HL-60 (cell line): Measurements from ENCODE around the gene TMED8.

Experiments used
- DNase-seq, 2 experiments: peaks; one replicate each; pipeline ENCODE4 v3.0.0-alpha.2; 2010 to 2020; ENCODE audit warnings: low read depth in 1 of 2, low spot score in 1 of 2
- H3K27ac ChIP-seq: fragments of 250-450 bp; sonication (Bioruptor Pico); replicated peaks from 2 replicates; pipeline ENCODE4 v1.5.1; 2020; ENCODE audit warnings: mild to moderate bottlenecking, moderate library complexity
- H3K27me3 ChIP-seq: fragments of 250-450 bp; sonication (Bioruptor Pico); 2 replicates; pipeline ENCODE4 v1.5.1; 2021; ENCODE audit warnings: mild to moderate bottlenecking, moderate library complexity; ENCODE audit not compliant: insufficient read depth, poor library complexity, severe bottlenecking
- H3K4me3 ChIP-seq: replicated peaks from 2 replicates; pipeline ENCODE4 v1.5.1; 2011; ENCODE audit warnings: mild to moderate bottlenecking, control low read depth, low read length; ENCODE audit not compliant: insufficient read depth
- CTCF ChIP-seq: IDR thresholded peaks from one replicate; pipeline ENCODE4 v1.5.1; 2011; ENCODE audit warnings: low read length, control low read depth, inconsistent platforms; ENCODE audit not compliant: insufficient read depth
- GABPA ChIP-seq: IDR thresholded peaks from 2 replicates; pipeline ENCODE4 v1.6.1; 2012; ENCODE audit warnings: low read depth
- POLR2AphosphoS5 ChIP-seq: IDR thresholded peaks from 2 replicates; pipeline ENCODE4 v1.6.1; 2012; ENCODE audit warnings: low read depth
- REST ChIP-seq: IDR thresholded peaks from 2 replicates; pipeline ENCODE4 v1.6.1; 2012; ENCODE audit warnings: low read depth; ENCODE audit not compliant: insufficient replicate concordance
- SPI1 ChIP-seq: IDR thresholded peaks from 2 replicates; pipeline ENCODE4 v1.6.1; 2012; ENCODE audit warnings: low read depth, mild to moderate bottlenecking, borderline replicate concordance

Gene TMED8

DNA sequence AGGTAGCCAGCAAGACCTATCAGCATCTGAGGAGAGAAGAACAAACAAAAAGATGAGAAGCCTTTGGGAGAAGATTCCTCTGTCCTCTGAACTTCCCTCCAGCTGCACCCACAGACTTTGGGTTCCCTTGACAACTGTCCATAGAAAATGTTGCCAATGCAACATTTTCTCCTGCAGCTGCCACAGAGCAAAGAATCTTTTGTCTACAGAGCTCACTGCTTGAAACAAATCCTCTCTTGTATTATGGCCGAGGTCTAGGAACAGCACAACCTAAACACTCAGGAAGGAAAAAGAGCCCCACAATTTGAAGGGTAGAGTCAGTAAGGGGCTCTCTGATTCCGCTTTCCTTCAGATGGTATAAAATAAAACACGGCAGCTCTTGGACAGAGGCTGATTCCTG is 70.5 kb downstream of the TMED8 start:
- TF ChIP-seq REST (no peak), SPI1 (no peak), CTCF (no peak), POLR2AphosphoS5 (no peak), GABPA (no peak)
- Histone ChIP-seq H3K27ac (no peak overlapping the region), H3K4me3 (no peak overlapping the region), H3K27me3 (no peaks in the 10 kb centered on the region)
- no peak for DNase-seq

DNA sequence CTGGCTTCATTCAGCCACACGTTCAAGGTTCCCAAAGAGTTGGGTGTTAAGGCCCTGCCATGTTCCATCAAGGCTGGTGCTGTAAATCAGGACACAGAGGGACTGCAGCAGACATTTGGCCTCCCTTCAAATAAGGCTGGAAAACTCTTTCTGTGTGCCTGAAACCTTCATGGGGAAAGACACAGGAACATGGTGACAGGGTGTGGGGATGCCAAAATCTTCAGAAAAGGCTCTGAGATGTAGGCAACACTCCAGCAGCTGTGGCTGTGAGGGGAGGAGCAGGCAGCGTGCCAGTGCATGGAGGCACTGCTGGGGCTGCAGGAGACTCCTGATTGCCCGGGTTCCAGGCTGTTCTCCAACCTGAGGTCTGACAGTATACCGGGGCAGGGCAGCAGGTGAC is 71.2 kb downstream of the TMED8 start:
- Histone ChIP-seq H3K27ac (no peak overlapping the region), H3K27me3 (no peaks in the 10 kb centered on the region), H3K4me3 (no peak overlapping the region)
- no peak for DNase-seq
- TF ChIP-seq SPI1 (no peak), GABPA (no peak), REST (no peak), CTCF (no peak), POLR2AphosphoS5 (no peak)

- H3K27me3 ChIP-seq, result no peaks in the 10 kb centered on the region
- TF ChIP-seq SPI1, result no peak
- TF ChIP-seq GABPA, result no peak
- no peak for TF ChIP-seq REST
- no peak for TF ChIP-seq CTCF
- TF ChIP-seq POLR2AphosphoS5, result no peak
- no peak overlapping the region for H3K27ac ChIP-seq
- DNase-seq, result peak in 1 of 2 experiments; percentile 20
- no peak overlapping the region for H3K4me3 ChIP-seq
Observed at GRCh38 chr14:77303417-77304156, 73.3 kb downstream of the TMED8 start.
